Activated T-helper 1 cell treated with anti-CD3 and anti-CD28 coated beads, Interleukin-12 subunit alpha, Interleukin-12 subunit beta, Interleukin-2, Interleukin-4 antibody, amounts not matched to agents 30 ng/mL and 10 ng/mL and 1 ng/mL, durations not matched to agents 14 hours and 24 hours and 36 hours (primary cell): ENCODE measurements around the gene CHURC1. TPM values are rescaled to one million over a fixed set of nuclear protein-coding genes. Genes with fewer than 3 reads are reported as not detected.

Source experiments
- DNase-seq: peaks from one replicate; pipeline ENCODE4 v3.0.0; 2021; ENCODE audit warnings: low spot score
- H3K27ac Mint-ChIP-seq: one replicate; pipeline ENCODE4 v1.8.0; 2021; ENCODE audit warnings: mild to moderate bottlenecking, mixed read lengths
- H3K27me3 Mint-ChIP-seq: one replicate; pipeline ENCODE4 v1.8.0; 2022; ENCODE audit warnings: mild to moderate bottlenecking, moderate library complexity, mixed read lengths; ENCODE audit not compliant: insufficient read depth
- H3K36me3 Mint-ChIP-seq: one replicate; pipeline ENCODE4 v1.8.0; 2021; ENCODE audit warnings: low read depth, mixed read lengths
- H3K4me1 Mint-ChIP-seq: one replicate; pipeline ENCODE4 v1.8.0; 2021; ENCODE audit warnings: low read depth, mixed read lengths
- H3K4me3 Mint-ChIP-seq: one replicate; pipeline ENCODE4 v1.8.0; 2021; ENCODE audit warnings: mild to moderate bottlenecking, moderate library complexity, mixed read lengths
- H3K9me3 Mint-ChIP-seq: one replicate; pipeline ENCODE4 v1.8.0; 2021; ENCODE audit warnings: mixed read lengths
- intact Hi-C: fragments of 100-400 bp; cut with micrococcal nuclease; formaldehyde crosslinking; loops from one replicate; pipeline ENCODE4 v1.15.1; 2024
- total RNA-seq: library from RNA; stranded (reverse); gene quantifications from 2 replicates; pipeline ENCODE4 v1.2.3, GENCODE V29; 2022

CHURC1 gene
- 50.7 and 51.3 TPM in 2 replicates for total RNA-seq

DNA sequence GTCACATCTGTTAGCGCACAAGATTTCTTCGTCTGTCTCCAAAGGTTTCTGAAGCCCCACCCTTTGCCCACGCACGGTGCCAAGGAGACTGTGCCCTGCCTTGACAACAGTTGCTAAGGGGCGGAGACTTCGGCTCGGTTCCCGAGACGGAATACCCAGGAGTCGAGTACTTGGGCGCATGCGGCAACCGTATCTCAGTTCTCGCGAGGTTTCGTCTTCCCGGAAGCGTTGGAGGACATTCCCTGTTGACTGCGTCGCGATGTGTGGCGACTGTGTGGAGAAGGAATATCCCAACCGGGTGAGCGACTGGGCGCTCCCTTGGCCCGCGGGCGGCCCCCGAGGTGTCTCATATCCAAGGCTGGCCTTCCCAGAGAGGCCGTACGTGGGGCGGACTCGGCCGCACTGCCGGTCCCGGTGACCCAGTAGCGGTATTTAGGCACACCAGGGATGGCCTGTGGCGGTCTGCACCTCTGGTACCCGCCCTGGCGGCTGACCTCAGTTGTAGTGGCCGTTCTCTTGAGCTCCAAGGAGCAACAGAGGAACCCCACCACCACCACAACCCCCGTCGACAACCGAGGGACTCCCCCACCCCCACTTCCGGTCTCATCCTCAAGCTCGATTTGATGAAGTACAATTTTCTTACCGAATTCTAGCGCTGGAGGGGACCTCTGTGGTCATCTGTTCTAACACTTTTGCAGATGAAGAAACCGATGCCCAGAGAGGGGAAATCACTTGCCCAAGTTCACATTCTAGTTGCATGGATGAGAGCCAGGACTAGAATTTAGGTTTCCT, at the start of gene CHURC1:
CHURC1 (plus strand) TSS at position 219 of the 792 bp plus-strand sequence; CDS start at position 260, 41 bp downstream.
- intact Hi-C loops: loop anchor here (1.0 to 5.0 kb wide), 9 partner anchors 14 to 576 kb away; partner anchors contain the start of genes HSPA2, MAX and MTHFD1
- peaks cover 5% of the 10 kb centered on the region for H3K9me3 Mint-ChIP-seq

DNA sequence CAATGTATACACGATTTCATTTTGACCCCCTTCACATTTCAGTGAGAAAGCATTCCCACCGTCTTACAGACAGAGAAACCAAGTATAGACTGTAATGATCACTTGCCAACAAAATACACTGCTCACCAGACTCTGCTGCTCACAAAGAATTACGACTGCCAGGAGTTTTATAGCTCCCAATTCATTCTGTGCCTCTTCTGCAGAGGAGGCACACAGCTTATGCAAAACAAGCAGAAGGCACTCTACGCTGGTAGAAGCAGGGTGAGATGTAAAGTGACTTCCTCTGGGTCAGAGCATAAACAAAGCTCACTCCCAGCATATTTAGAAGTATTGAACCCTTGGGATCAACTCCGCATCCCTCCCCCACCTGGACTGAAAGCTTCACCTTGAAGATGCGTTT, 49.1 kb upstream of the CHURC1 start:
- peaks cover 34% of the 10 kb centered on the region for H3K27me3 Mint-ChIP-seq
- intact Hi-C loops: no loop called here
- no peaks in the 10 kb centered on the region for H3K9me3 Mint-ChIP-seq
- no peak overlapping the region for H3K4me3 Mint-ChIP-seq
- no peaks in the 10 kb centered on the region for H3K4me1 Mint-ChIP-seq
- H3K36me3 Mint-ChIP-seq: no peaks in the 10 kb centered on the region
- H3K27ac Mint-ChIP-seq: no peak overlapping the region
- DNase-seq: no peak

More for the DNA sequence above, at the start of gene CHURC1:
- H3K4me3 Mint-ChIP-seq: peak within 1 kb of the TSS; percentile 88
- peaks cover 51% of the 10 kb centered on the region for H3K4me1 Mint-ChIP-seq
- peak; percentile 93 for DNase-seq
- peaks cover 21% of the 10 kb centered on the region for H3K36me3 Mint-ChIP-seq
- H3K27me3 Mint-ChIP-seq: peaks cover 5% of the 10 kb centered on the region
- H3K27ac Mint-ChIP-seq: peak within 1 kb of the TSS; percentile 94

DNA sequence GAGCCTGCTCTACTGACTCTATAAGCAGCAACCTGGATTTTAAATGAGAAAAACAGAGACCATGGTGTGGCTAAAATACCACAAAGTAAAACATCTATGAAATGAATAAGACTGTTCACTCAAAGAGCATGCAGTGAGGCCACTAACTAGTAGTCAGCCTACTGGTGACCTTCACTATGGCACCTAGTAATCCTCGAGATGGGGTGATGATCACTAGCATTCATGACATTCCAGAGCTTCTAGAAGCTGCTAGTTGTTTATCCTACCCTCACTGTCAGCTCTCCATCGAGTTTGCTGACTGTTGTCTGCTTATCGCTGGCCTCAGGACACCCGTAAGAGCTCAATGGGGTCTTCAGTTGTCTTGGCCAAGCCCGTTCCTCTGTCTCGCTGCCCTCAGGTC, 48.3 kb upstream of the CHURC1 start:
- no peaks in the 10 kb centered on the region for H3K4me1 Mint-ChIP-seq
- intact Hi-C loops: no loop called here
- peaks cover 39% of the 10 kb centered on the region for H3K27me3 Mint-ChIP-seq
- H3K4me3 Mint-ChIP-seq: no peak overlapping the region
- DNase-seq: no peak
- H3K36me3 Mint-ChIP-seq: no peaks in the 10 kb centered on the region
- no peaks in the 10 kb centered on the region for H3K9me3 Mint-ChIP-seq
- H3K27ac Mint-ChIP-seq: no peak overlapping the region

DNA sequence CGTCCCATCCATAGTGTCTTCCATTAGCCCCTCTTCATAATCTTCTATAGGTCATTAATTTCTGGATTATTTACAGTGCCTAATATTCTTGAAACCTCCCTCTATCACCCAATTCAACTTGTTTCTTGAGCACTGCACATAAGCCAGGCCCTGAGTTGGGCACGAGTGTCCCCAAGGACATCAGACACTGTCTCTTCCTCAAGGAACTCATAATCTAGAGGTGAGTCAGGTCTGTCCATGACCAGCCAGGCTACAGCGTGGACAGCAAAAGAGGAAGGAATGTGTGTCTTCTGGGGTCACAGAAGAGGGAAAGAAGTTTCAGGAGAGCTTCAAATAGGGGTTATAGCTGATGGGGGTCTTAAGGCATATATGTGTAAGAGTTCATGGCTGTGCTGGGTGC, 47.1 kb upstream of the CHURC1 start:
- peaks cover 41% of the 10 kb centered on the region for H3K27me3 Mint-ChIP-seq
- H3K4me1 Mint-ChIP-seq: no peaks in the 10 kb centered on the region
- H3K4me3 Mint-ChIP-seq: no peak overlapping the region
- no peaks in the 10 kb centered on the region for H3K9me3 Mint-ChIP-seq
- DNase-seq: no peak
- intact Hi-C loops: no loop called here
- no peaks in the 10 kb centered on the region for H3K36me3 Mint-ChIP-seq
- H3K27ac Mint-ChIP-seq: no peak overlapping the region

DNA sequence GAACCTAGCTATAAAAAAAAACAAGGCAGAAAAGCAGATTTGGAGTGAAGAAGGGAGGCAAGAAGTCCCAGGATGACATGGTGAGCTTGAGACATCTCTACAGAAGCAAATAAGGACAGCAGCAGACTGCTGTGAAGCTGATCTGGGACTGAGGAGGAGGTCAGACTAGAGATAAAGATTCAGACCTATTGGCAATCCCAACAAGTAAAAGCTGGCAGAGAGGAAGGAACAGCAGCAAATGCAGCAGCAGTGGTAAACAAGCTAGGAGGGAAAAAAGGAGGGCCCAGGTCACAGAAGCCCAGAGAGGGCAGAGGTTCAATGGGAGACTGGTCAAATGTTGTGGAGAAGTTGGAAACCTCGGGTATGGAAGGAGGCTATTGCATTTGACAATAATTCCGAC, 45.9 kb upstream of the CHURC1 start:
- no peak for DNase-seq
- Mint-ChIP-seq H3K27me3 (peaks cover 41% of the 10 kb centered on the region), H3K9me3 (no peaks in the 10 kb centered on the region), H3K4me1 (no peaks in the 10 kb centered on the region), H3K27ac (no peak overlapping the region), H3K4me3 (no peak overlapping the region), H3K36me3 (no peaks in the 10 kb centered on the region)
- intact Hi-C loops: no loop called here

DNA sequence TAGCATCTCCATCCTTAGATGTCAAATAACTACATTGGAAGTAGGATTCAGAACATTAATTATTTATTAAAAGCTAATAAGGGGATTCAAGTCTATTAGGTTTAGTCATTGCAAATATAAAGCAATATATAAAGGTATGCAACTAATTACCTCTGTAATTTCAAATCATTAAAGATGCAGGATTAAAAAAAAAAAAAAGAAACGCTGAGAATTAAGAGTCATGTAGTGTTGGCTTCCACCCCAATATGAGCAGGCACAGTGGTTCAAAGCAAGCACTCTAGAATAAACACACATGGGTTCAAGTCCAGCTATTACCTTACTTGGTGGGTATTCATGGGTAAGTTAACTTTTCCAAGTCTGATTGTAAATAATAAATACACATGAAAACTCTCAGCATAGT, 45.4 kb upstream of the CHURC1 start:
- Mint-ChIP-seq H3K36me3 (no peaks in the 10 kb centered on the region), H3K27me3 (peaks cover 38% of the 10 kb centered on the region), H3K27ac (no peak overlapping the region), H3K9me3 (no peaks in the 10 kb centered on the region), H3K4me3 (no peak overlapping the region), H3K4me1 (no peaks in the 10 kb centered on the region)
- intact Hi-C loops: no loop called here
- no peak for DNase-seq

DNA sequence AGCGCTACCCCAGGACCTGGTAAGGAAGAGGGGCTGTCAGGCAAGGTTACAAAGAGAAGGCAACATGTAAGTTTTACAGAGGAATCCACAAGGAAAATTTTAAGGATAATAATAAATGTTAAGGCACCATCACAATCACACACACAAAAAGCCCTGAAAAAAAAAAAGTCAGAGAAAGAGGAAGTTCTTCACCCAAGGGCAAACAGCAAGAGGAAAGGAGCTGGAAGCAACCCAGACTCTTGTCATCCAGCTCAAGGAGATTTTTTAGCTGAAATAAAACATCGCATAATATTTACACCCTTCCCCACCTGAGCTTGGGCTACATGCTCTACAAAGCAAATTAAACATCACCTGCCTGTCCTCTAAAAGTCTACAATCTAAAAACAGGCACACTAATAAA, 44.1 kb upstream of the CHURC1 start:
- H3K27ac Mint-ChIP-seq: no peak overlapping the region
- no peaks in the 10 kb centered on the region for H3K4me1 Mint-ChIP-seq
- H3K9me3 Mint-ChIP-seq: no peaks in the 10 kb centered on the region
- H3K27me3 Mint-ChIP-seq: peaks cover 43% of the 10 kb centered on the region
- H3K36me3 Mint-ChIP-seq: no peaks in the 10 kb centered on the region
- no peak overlapping the region for H3K4me3 Mint-ChIP-seq
- intact Hi-C loops: no loop called here
- DNase-seq: no peak

DNA sequence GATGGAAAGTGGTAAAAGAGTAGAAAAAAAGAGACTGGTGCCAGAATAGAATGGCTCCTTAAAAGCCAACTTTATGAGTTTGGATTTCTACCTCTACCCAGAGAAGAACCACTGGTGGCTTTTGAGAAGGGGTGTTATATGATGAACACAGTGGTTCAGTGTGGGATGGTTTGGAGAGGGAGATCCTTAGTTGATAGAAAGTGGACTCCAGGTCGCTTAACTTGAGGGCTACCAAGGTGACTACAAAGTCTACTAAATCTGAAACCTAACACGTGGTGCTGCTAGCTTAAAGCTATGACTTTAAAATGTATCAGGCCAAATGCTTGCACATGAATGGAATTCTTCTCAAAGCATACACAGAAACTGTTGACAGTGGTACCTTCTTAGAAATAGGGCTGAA, 42.9 kb upstream of the CHURC1 start:
- Mint-ChIP-seq H3K4me3 (no peak overlapping the region), H3K27me3 (peaks cover 46% of the 10 kb centered on the region), H3K36me3 (no peaks in the 10 kb centered on the region), H3K27ac (no peak overlapping the region), H3K9me3 (no peaks in the 10 kb centered on the region), H3K4me1 (no peaks in the 10 kb centered on the region)
- intact Hi-C loops: no loop called here
- no peak for DNase-seq

DNA sequence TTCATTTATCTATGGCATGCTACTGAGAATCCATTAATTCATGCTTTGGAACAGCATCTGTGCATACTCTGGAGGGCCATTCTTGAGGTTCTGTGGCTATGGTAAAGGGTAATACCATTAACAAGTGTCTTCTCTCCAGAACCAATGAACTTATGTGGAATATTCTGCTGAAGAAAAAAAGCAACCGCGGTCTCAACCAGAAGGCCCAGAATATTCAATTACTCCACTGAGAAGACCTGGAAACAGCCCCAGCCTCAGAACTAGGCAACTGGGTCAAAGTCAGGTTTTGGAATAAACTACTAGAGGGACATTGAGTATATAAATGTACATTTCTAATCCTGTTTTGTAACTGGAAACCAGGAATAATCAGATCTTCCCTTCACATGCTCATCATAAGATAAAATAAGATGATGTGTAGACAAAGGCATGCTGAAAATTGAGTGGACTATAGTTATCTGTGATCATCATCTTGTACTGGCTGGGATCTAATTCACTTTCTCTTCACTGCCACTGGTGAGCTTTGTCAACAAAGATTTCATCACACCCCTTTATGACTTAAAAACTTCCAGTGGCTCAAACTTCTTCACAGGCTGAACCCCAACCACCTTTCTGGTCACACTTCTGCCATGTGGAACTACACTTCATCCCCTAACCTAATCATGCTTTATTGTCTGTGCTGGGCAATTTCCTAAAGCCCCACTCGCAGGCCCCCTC, 40.6 kb upstream of the CHURC1 start:
- intact Hi-C loops: no loop called here
- H3K27ac Mint-ChIP-seq: no peak overlapping the region
- no peak for DNase-seq
- H3K9me3 Mint-ChIP-seq: no peaks in the 10 kb centered on the region
- H3K27me3 Mint-ChIP-seq: peaks cover 63% of the 10 kb centered on the region
- H3K4me1 Mint-ChIP-seq: no peaks in the 10 kb centered on the region
- no peaks in the 10 kb centered on the region for H3K36me3 Mint-ChIP-seq
- no peak overlapping the region for H3K4me3 Mint-ChIP-seq

DNA sequence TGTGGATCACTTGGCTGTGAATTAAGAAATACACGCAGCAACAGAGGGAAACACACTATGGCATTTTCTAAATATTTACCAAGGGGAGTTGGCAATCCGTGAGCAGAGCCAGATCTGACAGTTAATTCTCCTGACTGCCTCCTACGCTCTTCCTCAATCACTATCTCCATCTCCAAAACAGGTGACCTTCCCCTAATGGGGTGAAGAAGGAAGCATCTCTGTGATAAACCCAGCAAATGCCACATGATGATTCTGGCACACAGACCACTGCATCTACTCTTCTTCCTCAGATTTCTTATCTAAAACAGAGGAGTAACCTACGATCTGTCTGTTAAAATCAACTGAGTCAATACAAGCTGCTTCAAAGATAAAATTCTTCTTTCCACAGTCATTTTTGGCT, 38.9 kb upstream of the CHURC1 start:
- Mint-ChIP-seq H3K27me3 (peaks cover 66% of the 10 kb centered on the region), H3K36me3 (no peaks in the 10 kb centered on the region), H3K4me3 (no peak overlapping the region), H3K4me1 (no peaks in the 10 kb centered on the region), H3K9me3 (no peaks in the 10 kb centered on the region), H3K27ac (no peak overlapping the region)
- intact Hi-C loops: no loop called here
- DNase-seq: no peak

DNA sequence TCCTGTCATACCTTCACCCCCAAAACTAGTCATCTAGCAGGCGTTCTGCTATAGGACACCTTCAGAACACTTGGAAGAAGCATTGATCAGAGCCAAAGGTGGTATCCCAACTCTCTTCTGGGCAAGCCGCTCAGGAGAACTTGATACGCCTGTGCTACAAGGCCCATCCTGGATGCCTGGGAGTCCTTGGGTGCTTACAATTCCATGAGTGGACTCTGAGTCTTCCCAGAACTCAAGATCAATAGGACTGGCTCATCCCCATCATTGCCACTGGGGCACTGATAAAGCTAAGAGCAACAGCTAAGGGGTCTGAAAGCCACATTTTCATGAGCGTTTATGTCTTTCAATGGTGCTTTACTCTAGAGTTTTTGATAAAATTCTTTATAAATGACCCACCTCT, 36.4 kb upstream of the CHURC1 start:
- Mint-ChIP-seq H3K27me3 (peaks cover 65% of the 10 kb centered on the region), H3K36me3 (no peaks in the 10 kb centered on the region), H3K4me3 (no peak overlapping the region), H3K4me1 (no peaks in the 10 kb centered on the region), H3K9me3 (no peaks in the 10 kb centered on the region), H3K27ac (no peak overlapping the region)
- intact Hi-C loops: no loop called here
- DNase-seq: no peak

DNA sequence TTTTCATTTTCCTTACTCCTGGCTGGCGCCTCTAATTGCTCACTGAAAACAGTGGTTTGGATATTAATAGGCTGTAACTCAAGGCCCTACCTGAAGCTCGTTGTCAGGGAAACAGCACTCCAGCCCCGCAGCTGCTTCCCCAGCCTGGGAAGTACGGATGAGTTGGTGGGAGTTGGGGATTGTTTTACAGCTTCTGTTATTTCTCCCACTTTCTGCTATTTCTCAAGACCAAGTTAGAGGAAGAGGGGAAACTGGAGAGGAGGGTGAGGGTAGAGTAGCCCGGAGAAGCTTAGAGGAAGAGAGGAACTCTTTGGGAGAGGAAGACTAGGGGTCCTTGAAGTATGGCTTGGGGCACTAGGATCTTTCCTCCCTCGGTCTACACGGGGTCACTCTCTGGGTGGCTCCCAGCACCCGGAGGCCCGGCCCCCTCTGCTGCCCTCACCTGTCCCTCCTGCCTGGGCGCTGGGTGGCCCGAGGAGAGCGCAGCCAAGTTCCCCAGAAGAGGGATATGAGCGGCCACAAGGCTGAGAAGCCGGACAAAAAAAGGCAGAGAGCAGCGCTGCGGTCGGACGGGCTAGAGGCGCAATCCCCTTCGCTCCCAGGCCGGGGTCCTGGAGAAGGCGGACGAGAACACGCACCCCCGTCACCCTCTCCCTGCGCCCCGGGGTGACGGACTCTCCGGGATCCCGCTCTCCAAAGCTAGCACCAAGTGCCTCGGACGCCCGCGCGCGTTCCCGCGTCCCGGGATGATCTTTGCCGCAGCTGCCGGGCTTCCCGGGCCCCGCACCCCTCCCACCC, 35.2 kb upstream of the CHURC1 start:
- peaks cover 72% of the 10 kb centered on the region for H3K27me3 Mint-ChIP-seq
- no peaks in the 10 kb centered on the region for H3K9me3 Mint-ChIP-seq
- DNase-seq: no peak
- peak overlapping the region; percentile 57 for H3K4me3 Mint-ChIP-seq
- intact Hi-C loops: no loop called here
- H3K4me1 Mint-ChIP-seq: no peaks in the 10 kb centered on the region
- no peak overlapping the region for H3K27ac Mint-ChIP-seq
- no peaks in the 10 kb centered on the region for H3K36me3 Mint-ChIP-seq
